Measurements from ENCODE around the gene PGBD5.

The PGBD5 gene

DNA sequence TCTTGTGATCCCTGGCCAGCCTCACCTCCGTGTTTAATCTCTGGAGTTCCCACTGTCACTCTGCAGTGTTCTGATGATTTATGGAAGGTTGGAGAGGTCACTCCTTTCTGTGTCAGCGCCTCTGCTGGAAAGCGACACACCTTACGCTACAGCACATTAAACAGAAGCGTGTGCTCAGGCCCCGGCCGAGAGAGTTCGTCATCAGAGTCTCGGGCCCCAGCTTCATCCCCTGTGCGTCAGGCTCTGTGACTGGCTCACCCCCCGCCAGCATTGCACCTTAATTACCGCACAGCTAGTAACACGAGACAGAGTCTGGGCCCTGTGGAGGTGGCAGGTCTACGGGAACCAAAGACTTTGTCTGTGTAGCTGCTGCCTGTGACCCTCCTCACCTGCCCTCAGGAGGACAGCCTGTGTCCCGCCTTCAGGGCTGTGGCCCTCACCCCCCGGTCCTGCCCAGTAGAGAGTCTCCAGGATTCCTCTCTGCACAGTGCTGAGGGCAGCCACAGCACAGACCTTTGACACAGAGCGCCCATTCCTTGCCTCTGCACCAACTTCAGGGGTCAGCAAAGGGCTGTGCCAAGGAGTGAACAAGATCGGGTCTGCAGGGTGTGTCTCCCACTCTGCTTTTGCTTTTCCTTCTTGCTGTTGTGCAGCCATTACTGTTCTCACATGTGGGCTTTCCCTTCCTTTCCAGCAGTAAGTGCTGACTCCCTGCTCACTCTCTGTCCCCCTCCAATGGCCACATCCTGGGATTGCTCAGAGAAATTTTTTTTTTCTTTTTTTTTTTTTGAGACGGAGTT lies 157.6 kb downstream of the PGBD5 start:
- in situ Hi-C loops (cut with MboI; ENCODE audit: low sequenced_read_pairs), result no loop called here

DNA sequence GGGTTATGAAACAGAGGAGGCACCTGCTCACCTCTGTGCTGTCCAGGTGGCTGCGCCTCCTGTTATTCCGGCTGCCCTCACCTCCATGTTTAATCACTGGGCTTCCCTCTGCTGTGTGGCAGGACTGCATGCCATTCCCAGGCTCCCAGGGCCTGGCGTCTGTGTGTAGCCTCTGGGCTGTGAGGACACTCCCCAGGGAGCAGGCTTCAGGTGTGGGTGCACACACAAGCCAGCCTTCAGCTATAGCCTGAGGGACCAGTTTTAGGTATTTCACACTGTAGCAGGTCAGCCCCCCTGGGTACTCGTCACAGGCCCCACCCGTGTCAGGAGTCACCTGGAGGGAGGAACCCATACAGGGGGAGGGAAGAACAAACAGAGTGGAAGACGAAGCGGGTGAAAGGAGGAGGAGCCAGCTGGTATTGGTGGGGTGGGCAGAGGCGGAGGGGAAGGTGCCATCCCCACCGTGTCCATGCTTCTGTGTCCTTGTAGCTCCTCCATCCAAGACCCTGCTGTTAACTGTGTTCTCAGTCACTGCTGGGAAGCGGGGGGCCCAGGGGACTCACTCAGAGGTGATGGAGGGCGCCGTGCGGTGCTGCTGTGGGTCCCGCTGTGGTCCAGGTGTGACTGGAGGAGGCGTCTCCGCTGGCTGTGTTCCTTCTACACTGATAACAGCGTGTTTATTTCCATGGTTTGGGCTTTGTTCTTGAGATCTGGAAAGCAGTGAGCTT lies 158.6 kb downstream of the PGBD5 start:
- in situ Hi-C loops (cut with MboI; ENCODE audit: low sequenced_read_pairs), result no loop called here

DNA sequence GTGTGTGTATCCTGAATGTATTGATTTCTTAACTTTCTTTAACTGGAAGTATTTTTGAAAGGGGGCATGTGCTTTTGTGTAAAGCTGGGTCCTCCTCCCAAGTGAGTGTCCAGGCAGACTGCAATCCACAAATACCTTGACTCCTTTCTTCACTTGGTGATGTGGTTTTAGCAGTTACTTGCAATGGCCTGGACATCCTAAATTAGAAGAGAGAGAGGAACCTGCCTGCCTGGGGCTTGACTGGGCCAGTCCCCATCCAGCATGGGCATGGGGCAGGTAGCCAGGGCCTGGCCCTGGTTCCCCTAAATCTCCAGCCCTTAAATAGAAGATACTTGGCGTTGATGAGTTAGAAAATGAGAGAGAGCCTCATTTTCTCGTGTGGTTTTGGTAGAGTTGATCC lies 159.7 kb downstream of the PGBD5 start:
- in situ Hi-C loops (cut with MboI; ENCODE audit: low sequenced_read_pairs), result no loop called here

DNA sequence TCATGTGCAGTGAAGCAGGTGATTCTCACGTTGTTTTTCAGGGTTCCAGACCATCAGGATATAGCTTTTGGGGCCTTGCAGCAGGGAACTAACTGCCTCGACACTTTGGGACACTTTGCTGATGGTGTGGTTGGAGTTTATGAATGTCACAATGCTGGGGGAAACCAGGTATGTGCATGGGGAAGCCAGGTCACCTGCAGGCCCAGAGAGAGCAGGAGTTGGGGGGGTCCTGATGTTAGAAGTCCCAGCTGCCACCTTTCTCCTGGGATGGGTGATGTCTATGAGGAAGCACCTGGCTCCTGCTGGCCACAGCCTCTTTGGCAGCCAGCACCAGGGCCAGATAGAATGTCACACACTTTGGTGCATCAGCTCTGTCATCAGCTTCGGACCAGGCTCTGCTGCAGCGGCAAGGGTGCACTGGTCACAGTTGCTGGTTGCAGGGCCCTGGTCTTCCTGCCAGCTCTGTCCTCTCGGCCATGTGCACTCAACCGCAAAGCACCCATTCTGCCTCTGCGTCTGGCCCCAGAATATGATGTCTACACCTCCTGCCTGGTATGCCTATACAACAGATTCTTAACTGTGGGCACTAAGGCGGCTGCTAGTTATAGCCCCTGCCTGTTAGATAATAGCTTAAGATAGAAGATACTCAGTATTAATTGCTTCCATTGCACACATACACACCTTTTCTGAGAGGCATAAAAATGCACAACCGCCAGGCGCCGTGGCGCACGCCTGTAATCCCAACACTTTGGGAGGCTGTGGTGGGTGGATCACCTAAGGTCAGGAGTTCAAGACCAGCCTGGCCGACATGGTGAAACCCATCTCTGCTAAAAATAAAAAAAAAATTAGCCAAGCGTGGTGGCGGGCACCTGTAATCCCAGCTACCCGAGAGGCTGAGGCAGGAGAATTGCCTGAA lies 160.7 kb downstream of the PGBD5 start:
- in situ Hi-C loops (cut with MboI; ENCODE audit: low sequenced_read_pairs), result no loop called here
